HG02678 (cell line): ENCODE measurements around the gene WFIKKN2.
"Not testable (repeated sequence)": the region's sequence is repeated elsewhere in the genome, so short reads cannot be mapped to it uniquely, and the experiment has no call there.

Source experiments
- ATAC-seq: cut with Tn5 transposase; IDR thresholded peaks from one replicate; pipeline ENCODE4 v1.9.1; 2021; ENCODE audit warnings: mild to moderate bottlenecking, moderate library complexity; ENCODE audit not compliant: unreplicated experiment

WFIKKN2 gene

GRCh38 chr17:50871364-50871763, 36.0 kb downstream of the WFIKKN2 start:
- ATAC-seq: no peak

GRCh38 chr17:50871898-50872297, 36.5 kb downstream of the WFIKKN2 start:
- no peak for ATAC-seq

- no peak for ATAC-seq
These were observed 37.5 kb downstream of the WFIKKN2 start for GRCh38 chr17:50872710-50873424.

- ATAC-seq: no peak
These were observed 39.7 kb downstream of the WFIKKN2 start for GRCh38 chr17:50875074-50875473.

- ATAC-seq: not testable (repeated sequence)
These were observed 41.7 kb downstream of the WFIKKN2 start for GRCh38 chr17:50877042-50877441.

- no peak for ATAC-seq
These were observed 42.5 kb downstream of the WFIKKN2 start for GRCh38 chr17:50877838-50878237.

GRCh38 chr17:50879086-50879485, 43.7 kb downstream of the WFIKKN2 start:
- no peak for ATAC-seq

GRCh38 chr17:50881182-50881581, 45.8 kb downstream of the WFIKKN2 start:
- ATAC-seq: no peak

- ATAC-seq: no peak
These were observed 47.5 kb downstream of the WFIKKN2 start for GRCh38 chr17:50882851-50883250.

- ATAC-seq: no peak
These were observed 48.6 kb downstream of the WFIKKN2 start for GRCh38 chr17:50883850-50884438.

- ATAC-seq: no peak
These were observed 49.3 kb downstream of the WFIKKN2 start for GRCh38 chr17:50884439-50885311.

GRCh38 chr17:50887705-50888245, 52.4 kb downstream of the WFIKKN2 start:
- ATAC-seq: no peak

GRCh38 chr17:50889528-50890118, 54.2 kb downstream of the WFIKKN2 start:
- ATAC-seq: no peak

GRCh38 chr17:50890675-50891516, 55.5 kb downstream of the WFIKKN2 start:
- ATAC-seq: no peak

GRCh38 chr17:50891577-50891989, 56.2 kb downstream of the WFIKKN2 start:
- ATAC-seq: no peak
